Panc1 (cell line): ENCODE results near the gene PKN3. TPM values are rescaled to one million over a fixed set of nuclear protein-coding genes. Genes with fewer than 3 reads are reported as not detected.

Source experiments
- ATAC-seq: fragments of 200-7000 bp; cut with Tn5 transposase; 2 replicates; pipeline ENCODE4 v1.9.1; 2020; ENCODE audit warnings: mild to moderate bottlenecking, moderate library complexity
- BruUV-seq: library from RNA; stranded (reverse); fragments of 400-500 nt; replicated peaks from 2 replicates; lab custom pipeline; 2021; lab: Mats Ljungman, UMichigan
- CTCF ChIA-PET: fragments of 300-600 bp; sonication (Branson Sonifier 250); formaldehyde crosslinking; loops from one replicate; lab custom pipeline; 2022; ENCODE audit warnings: antibody characterized with exemption; lab: Charles Lee
- POLR2A ChIA-PET: fragments of 300-600 bp; sonication (Branson Sonifier 250); formaldehyde crosslinking; loops from one replicate; lab custom pipeline; 2022; ENCODE audit warnings: antibody characterized with exemption; lab: Charles Lee
- DNase-seq: peaks from one replicate; pipeline ENCODE4 v3.0.0-alpha.2; 2010; ENCODE audit warnings: low read depth, low spot score
- H3K27ac ChIP-seq: 2 replicates; pipeline ENCODE4 v1.5.1; 2011; ENCODE audit warnings: mild to moderate bottlenecking, low read length, inconsistent platforms
- H3K27me3 ChIP-seq: fragments of 200-500 bp; sonication (Bioruptor generic); 2 replicates; pipeline ENCODE4 v1.6.0; 2014; ENCODE audit warnings: low read length, inconsistent platforms; ENCODE audit not compliant: control insufficient read depth, insufficient read depth
- H3K36me3 ChIP-seq: fragments of 200-500 bp; sonication (Bioruptor generic); 2 replicates; pipeline ENCODE4 v1.5.1; 2014; ENCODE audit warnings: inconsistent platforms, mild to moderate bottlenecking, low read length, moderate library complexity; ENCODE audit not compliant: control insufficient read depth, insufficient read depth
- H3K4me1 ChIP-seq: 2 replicates; pipeline ENCODE4 v1.5.1; 2011; ENCODE audit warnings: inconsistent platforms, mild to moderate bottlenecking, low read length, moderate library complexity; ENCODE audit not compliant: control insufficient read depth, insufficient read depth
- H3K4me3 ChIP-seq, 2 experiments: 2 replicates each; pipeline ENCODE4 v1.5.1; 2011 to 2012; ENCODE audit warnings: low read depth in 2 of 2, low read length in 2 of 2, mild to moderate bottlenecking in 2 of 2, inconsistent platforms in 1 of 2, moderate library complexity in 1 of 2
- H3K9me3 ChIP-seq: fragments of 200-500 bp; sonication (Bioruptor generic); 2 replicates; pipeline ENCODE4 v1.5.1; 2014; ENCODE audit warnings: low read depth, mild to moderate bottlenecking, inconsistent platforms, low read length, moderate library complexity; ENCODE audit not compliant: control insufficient read depth, insufficient read depth
- CTCF ChIP-seq: fragments of 450-650 bp; IDR thresholded peaks from 2 replicates; pipeline ENCODE4 v1.5.1; 2017; ENCODE audit warnings: mild to moderate bottlenecking
- POLR2AphosphoS5 ChIP-seq: IDR thresholded peaks from 2 replicates; pipeline ENCODE4 v1.6.1; 2012; ENCODE audit warnings: mild to moderate bottlenecking, low read depth, low read length, moderate library complexity
- SIN3A ChIP-seq: IDR thresholded peaks from 2 replicates; pipeline ENCODE4 v1.6.1; 2012; ENCODE audit warnings: low read depth, mild to moderate bottlenecking, low read length, moderate library complexity, borderline replicate concordance; ENCODE audit not compliant: insufficient read depth
- TCF7L2 ChIP-seq: IDR thresholded peaks from 2 replicates; pipeline ENCODE4 v1.6.1; 2011; ENCODE audit warnings: mild to moderate bottlenecking, low read depth, low read length, inconsistent platforms
- in situ Hi-C: cut with HindIII; loops from 2 replicates; pipeline ENCODE4 v1.10.0; 2016; ENCODE audit warnings: low sequenced_read_pairs, low pct_unique_long_range_greater_than_20kb
- intact Hi-C: fragments of 100-400 bp; cut with micrococcal nuclease; formaldehyde crosslinking; loops from one replicate; pipeline ENCODE4 v1.10.0; 2022; ENCODE audit not compliant: unreplicated experiment
- total RNA-seq: library from RNA; stranded (reverse); gene quantifications from one replicate; pipeline ENCODE4 v1.2.1, GENCODE V29; 2021; ENCODE audit not compliant: unreplicated experiment
- TF ChIP-seq, protein P1 (sequence below), 2 experiments: IDR thresholded peaks; 2 replicates each; pipeline ENCODE4 v1.6.1; 2011 to 2012; ENCODE audit warnings: low read depth in 2 of 2, control low read depth in 1 of 2, low read length in 1 of 2, mild to moderate bottlenecking in 1 of 2, moderate library complexity in 1 of 2; ENCODE audit not compliant: insufficient read depth in 1 of 2

PKN3 gene
- total RNA-seq, 1 experiment from 2014 or later, result 19.9 TPM

GRCh38 chr9:128723352-128723865, 21.1 kb downstream of the PKN3 start:
- TSS peak; percentile 75 for BruUV-seq

DNA sequence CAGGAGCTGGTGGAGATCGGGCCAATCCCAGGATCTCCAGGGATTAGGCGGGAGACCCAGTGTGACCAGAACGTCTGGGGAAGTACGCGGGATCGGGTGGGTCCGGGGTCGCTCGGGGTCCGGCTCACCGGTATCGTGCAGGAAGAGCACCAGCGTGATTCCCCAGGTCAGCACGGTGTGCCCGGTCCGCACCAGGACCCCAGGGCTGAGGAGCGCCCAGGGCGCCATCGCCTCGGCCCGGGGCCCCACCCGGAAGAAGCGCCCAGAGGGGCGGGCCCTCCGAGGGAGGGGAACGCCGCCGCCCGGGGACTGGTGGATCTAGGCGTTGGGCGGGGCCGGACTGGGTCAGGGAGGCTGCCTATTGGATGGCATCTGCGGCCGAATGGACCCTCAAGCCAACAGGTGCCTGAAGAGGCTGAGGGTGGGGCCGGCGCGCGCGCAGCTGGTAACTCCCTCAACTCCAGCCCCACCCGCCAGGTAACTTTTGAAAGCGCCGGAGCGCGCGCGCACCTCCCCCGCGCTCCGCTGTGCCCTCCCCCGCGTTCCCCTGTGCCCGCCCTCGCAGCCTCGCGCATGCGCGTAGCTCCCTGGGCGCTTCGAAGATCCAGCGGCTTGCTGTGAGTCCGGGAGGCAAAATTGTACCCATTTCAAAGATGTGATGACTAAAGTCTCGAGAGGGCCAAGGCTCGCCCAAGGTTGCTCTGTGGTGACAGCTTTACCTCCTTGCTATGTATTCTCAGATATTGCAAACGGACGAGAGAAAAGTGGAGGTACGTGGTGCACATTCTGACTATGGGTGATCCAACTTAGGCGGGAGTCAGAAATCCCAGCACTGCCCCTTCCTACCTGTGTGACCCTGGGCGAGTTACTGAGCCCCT, 21.8 kb downstream of the PKN3 start, which contains the start of gene ZDHHC12:
Gene ZDHHC12 (minus strand): TSS at position 262 of the 878 bp plus-strand sequence. CDS start 34 bp downstream, at position 228.
- in situ Hi-C loops (no loop called here), intact Hi-C loops (no loop called here)
- Histone ChIP-seq H3K4me1 (peaks cover 6% of the 10 kb centered on the region), H3K4me3 (peak within 1 kb of the TSS; percentile 79 to 82), H3K9me3 (no peaks in the 10 kb centered on the region), H3K36me3 (peaks cover 3% of the 10 kb centered on the region; the same call in 1 of the 2 replicates), H3K27ac (peak within 1 kb of the TSS; percentile 89), H3K27me3 (no peaks in the 10 kb centered on the region)
- peak; percentile 72 for DNase-seq
- TF ChIP-seq TCF7L2 (no peak), CTCF (no peak), POLR2AphosphoS5 (peak; percentile 86), SIN3A (peak; percentile 52; the same call in 1 of the 2 replicates)
- no TSS peak for BruUV-seq
- ATAC-seq, result peak; percentile 96
- ChIA-PET POLR2A (no interaction called here), CTCF (interaction anchor here (0.5 kb wide), 1 partner anchor 94 kb away, joined by 5 read pairs; no protein-coding TSS in a partner anchor)

More at GRCh38 chr9:128723352-128723865, 21.1 kb downstream of the PKN3 start:
- no peak for ATAC-seq
- no peaks in the 10 kb centered on the region for H3K9me3 ChIP-seq
- POLR2A ChIA-PET, result no interaction called here
- DNase-seq, result no peak
- TF ChIP-seq POLR2AphosphoS5 (no peak; the same call in 1 of the 2 replicates), CTCF (no peak), SIN3A (no peak), TCF7L2 (no peak)
- TF ChIP-seq, protein P1, sequence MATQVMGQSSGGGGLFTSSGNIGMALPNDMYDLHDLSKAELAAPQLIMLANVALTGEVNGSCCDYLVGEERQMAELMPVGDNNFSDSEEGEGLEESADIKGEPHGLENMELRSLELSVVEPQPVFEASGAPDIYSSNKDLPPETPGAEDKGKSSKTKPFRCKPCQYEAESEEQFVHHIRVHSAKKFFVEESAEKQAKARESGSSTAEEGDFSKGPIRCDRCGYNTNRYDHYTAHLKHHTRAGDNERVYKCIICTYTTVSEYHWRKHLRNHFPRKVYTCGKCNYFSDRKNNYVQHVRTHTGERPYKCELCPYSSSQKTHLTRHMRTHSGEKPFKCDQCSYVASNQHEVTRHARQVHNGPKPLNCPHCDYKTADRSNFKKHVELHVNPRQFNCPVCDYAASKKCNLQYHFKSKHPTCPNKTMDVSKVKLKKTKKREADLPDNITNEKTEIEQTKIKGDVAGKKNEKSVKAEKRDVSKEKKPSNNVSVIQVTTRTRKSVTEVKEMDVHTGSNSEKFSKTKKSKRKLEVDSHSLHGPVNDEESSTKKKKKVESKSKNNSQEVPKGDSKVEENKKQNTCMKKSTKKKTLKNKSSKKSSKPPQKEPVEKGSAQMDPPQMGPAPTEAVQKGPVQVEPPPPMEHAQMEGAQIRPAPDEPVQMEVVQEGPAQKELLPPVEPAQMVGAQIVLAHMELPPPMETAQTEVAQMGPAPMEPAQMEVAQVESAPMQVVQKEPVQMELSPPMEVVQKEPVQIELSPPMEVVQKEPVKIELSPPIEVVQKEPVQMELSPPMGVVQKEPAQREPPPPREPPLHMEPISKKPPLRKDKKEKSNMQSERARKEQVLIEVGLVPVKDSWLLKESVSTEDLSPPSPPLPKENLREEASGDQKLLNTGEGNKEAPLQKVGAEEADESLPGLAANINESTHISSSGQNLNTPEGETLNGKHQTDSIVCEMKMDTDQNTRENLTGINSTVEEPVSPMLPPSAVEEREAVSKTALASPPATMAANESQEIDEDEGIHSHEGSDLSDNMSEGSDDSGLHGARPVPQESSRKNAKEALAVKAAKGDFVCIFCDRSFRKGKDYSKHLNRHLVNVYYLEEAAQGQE (IDR thresholded peaks at IDR 0.05; ENCODE audit: insufficient read depth in 1 of 2, low read depth in 2 of 2, low read length in 1 of 2), result no peak
- in situ Hi-C loops (no loop called here), intact Hi-C loops (no loop called here)
- peaks cover 3% of the 10 kb centered on the region; the same call in 1 of the 2 replicates for H3K36me3 ChIP-seq
- no peaks in the 10 kb centered on the region for H3K27me3 ChIP-seq
- peak overlapping the region; percentile 79 to 82 for H3K4me3 ChIP-seq
- peak overlapping the region; percentile 88 for H3K27ac ChIP-seq
- CTCF ChIA-PET, result no interaction called here
- H3K4me1 ChIP-seq, result peaks cover 6% of the 10 kb centered on the region
